HG03060 (cell line): Measurements from ENCODE around the gene DHTKD1.
A peak's percentile ranks its signal among the peaks of the same experiment; 100 is the strongest.

Source experiments
- ATAC-seq: cut with Tn5 transposase; IDR thresholded peaks from one replicate; pipeline ENCODE4 v1.9.1; 2021; ENCODE audit warnings: low read depth, moderate number of reproducible peaks; ENCODE audit not compliant: unreplicated experiment

DHTKD1 gene, protein sequence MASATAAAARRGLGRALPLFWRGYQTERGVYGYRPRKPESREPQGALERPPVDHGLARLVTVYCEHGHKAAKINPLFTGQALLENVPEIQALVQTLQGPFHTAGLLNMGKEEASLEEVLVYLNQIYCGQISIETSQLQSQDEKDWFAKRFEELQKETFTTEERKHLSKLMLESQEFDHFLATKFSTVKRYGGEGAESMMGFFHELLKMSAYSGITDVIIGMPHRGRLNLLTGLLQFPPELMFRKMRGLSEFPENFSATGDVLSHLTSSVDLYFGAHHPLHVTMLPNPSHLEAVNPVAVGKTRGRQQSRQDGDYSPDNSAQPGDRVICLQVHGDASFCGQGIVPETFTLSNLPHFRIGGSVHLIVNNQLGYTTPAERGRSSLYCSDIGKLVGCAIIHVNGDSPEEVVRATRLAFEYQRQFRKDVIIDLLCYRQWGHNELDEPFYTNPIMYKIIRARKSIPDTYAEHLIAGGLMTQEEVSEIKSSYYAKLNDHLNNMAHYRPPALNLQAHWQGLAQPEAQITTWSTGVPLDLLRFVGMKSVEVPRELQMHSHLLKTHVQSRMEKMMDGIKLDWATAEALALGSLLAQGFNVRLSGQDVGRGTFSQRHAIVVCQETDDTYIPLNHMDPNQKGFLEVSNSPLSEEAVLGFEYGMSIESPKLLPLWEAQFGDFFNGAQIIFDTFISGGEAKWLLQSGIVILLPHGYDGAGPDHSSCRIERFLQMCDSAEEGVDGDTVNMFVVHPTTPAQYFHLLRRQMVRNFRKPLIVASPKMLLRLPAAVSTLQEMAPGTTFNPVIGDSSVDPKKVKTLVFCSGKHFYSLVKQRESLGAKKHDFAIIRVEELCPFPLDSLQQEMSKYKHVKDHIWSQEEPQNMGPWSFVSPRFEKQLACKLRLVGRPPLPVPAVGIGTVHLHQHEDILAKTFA

DNA sequence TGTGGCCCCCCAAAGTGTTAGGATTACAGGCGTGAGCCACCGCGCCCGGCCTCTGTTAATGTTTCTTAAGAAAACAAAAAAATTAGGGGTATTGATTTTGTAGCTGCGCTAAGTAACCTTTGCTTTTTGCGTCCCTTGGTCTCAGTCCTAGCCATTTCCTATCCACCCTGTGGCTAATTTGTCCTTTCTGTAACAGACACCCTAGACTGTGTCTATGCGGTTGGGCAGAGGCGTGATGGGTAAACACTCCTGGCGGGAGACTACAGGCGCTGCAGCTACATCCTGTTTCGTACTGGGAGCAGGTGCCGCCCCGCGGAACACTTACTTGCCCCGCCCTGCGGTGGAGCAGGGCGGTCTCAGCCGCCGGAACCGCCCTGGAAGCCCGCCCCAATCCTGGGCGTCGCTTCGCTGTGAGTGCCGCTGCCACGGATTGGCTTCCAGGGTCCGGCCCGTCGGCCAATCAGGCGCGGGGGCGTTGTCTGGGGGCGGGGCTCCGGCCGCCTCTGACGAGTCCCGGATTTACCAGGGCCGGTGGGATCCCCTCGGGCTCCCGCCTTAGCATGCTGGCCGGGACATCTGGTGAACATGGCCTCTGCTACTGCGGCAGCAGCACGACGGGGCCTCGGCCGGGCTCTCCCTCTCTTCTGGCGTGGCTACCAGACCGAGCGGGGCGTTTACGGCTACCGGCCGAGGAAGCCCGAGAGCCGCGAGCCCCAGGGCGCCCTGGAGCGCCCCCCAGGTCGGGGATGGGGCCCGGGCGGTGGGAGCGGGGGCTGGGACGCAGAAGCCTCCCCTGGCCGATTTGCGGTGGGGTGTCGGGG is at the start of gene DHTKD1:
DHTKD1 (plus strand) TSS at position 506 of the 821 bp plus-strand sequence; CDS start at position 586, 80 bp downstream.
- peak; percentile 92 for ATAC-seq

DNA sequence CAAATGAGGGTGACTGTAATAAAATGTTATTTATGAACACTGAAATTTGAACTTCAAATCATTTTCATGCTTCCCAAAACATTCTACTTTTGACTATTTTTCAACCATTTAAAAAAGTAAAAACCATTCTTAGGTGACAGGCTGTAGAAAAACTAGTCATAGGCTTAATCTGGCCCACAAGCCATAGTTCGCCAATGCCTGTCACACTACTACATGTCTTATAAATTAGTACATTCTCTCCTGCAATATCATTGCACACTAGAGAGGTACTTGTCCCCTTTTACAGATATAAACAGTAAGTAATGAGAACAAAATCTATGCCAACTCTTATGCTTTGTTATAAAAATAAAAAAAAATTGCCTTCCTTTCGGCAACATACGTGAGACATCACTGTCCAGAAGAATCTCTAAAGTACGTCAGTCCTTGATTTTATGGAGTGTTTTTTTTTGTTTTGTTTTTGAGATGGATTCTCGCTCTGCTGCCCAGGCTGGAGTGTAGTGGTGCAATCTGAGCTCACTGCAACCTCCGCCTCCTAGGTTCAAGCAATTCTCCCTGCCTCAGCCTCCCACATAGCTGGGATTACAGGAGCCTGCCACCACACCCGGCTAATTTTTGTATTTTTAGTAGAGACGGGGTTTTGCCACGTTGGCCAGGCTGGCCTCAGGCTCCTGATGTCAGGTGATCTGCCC is 49.3 kb upstream of the DHTKD1 start:
- ATAC-seq, result no peak

DNA sequence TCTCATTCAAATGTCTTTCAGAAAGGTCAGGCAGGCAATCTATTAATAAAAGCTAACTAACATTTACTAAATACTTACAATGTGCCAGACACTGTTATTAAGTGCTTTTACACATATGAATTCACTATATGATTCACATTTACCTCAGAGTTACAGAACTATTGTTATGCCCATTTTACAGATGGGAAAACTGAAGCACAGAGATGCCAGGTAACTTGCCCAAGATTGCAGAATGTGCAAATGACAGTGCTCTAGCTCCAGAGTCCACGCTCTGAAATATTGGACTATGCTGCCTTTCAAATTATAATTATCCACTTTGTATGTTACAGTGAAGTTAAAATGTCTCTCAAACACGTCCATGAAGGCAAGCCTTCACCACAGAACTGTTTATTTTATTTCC is 48.2 kb upstream of the DHTKD1 start:
- ATAC-seq, result no peak

DNA sequence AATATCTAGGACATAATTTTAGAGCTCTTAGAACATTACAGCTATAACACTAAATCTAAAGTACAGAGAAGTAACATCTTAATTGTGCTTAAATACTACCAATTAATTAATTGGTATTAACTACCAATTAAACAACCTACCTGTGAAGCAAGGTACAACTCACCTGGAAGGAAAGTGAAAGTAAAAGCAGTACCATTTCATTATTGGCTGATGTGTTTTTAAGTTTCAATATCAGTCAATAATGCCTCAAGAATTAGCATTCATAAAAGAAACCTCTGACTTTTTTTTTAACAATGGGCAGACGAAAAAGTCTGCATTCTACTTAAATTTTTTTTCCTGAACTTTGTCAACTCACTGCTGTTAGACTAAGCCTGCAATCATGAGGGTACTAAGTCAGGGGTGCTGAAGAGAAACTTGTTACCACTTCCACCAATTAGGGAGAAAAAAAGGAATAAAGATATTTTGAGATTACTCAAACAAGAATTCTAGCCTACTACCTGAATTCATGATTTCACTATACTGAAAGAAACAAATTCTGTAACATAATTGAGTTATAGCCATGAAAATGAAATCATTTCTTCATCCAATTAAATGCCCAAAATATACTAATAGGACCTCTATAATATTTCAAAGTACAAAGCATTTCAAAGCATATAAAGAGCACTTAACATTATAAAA is 46.0 kb upstream of the DHTKD1 start:
- ATAC-seq, result no peak

DNA sequence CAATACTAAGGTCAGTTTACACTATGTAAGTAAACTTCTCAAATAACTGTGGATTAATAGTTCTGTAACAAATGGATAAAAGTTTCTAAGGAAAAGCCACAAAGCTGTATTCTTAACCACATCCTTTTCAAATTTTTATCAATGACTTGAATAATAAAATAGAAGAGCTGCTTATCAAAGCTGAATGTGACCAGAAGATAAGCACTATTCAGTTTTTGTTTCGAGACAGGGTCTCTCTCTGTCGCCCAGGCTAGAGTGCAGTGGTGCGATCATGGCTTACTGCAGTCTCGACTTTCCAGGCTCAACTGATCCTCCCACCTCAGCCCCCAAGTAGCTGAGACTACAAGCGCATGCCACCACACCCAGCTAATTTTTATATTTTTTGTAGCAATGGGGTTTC is 43.2 kb upstream of the DHTKD1 start:
- no peak for ATAC-seq

DNA sequence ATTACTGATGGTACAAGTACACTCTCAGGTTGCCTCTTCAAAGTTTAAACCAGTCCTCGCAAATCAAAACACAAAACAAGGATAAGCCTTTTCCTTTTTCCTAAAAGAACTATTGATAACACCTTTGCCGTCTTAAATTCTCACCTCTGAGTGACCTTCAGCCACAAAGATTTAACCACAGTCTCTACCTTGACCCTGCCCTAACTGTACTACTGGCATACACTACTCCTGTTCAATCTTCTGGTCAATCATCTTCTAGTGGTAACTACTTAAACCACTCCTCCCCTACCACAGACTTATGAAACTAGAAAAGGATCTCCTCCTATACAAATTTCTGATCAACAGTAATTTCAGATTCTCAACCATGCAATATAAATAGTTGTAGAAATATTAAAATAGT is 41.2 kb upstream of the DHTKD1 start:
- peak; percentile 89 for ATAC-seq

DNA sequence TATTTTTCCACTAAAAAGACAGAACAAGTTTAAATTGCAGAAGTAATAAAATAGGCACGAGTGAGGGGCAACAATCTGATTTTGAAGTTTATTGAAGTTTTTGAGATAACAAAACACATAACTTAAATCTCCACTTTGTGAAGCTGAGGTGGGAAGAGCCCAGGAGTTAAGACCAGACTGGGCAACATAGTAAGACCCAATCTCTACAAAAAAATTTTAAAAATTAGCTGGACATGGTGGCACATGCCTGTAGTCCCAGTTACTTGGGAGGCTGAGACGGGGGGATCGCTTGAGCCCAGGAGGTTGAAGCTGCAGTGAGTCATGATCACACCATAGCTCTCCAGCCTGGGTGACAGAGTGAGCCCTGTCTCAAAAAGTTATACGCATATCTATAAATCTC is 37.4 kb upstream of the DHTKD1 start:
- no peak for ATAC-seq

DNA sequence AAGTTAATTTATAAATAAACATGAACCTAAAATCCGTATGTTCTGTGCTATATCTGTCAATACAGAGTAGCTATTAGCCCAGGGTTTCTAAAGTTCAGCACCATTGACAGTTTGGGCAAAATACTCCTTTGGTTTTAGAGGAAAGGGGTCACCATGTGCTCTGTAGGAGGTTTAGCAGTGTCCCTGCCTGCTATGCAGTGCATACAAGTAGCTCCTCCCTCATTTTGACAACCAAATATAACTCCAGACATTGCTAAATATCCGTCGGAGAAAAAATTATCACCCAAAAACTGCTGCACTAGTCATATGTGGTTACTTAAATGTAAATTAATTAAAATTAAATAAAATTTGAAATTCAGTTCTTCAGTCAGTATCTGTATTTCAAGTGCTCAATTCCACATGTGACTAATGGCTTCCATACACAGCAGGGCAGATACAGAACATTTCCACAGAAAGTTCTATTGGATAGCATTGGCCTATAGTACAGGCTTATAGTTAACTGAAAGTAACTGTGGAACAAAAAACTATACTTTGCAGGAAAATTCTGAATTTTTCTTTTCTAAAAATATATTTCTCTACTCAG is 32.6 kb upstream of the DHTKD1 start:
- ATAC-seq, result no peak

DNA sequence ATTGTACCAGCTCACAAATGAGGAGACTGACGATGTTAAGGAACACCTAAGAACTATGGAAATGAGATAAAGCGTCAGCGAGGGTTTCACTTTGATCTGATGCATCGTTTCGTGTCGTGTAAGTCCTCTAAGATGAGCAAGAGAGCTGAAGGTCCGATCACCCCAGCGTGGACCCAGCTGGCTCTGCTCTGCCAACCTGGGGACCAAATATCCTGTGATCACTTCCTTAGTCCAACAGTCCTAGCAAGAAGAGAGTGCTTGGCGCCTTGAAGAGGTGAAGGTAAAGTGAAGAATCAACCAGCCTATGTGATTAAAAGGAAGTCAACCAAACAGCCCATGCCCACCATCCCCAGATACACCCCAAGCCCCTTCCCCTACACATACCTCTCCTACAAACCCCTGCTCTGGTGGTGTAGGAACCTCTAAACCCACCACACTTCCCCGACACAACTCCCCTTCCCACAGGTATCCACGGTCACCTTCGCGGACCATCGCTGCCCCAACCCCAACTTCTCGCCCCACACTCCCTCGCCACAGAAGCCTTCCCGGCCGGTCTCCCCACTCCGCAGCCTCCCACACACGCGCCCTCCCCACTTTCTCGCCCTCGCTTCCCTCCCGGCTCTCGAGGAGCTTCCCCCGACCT is 26.9 kb upstream of the DHTKD1 start:
- ATAC-seq, result no peak

DNA sequence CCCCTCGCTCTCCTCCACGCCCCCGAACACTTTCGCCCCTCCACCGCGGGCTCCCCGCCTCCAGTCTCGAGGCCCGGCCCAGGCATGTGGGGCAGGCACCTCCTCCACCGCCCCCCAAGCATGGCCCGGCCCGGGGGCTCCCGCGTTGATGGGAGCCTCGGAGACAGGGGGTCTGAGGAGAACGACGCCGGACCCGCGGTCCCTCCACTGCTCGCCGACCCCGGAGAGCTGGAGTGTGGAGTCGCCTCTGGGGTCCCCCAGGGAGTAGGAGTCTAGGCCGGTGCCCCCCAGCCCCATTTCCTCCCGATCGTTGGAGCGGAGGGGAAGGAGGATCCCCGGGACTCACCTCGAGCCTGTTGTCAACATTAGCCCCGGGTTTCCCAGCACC is 26.4 kb upstream of the DHTKD1 start:
- ATAC-seq, result no peak

DNA sequence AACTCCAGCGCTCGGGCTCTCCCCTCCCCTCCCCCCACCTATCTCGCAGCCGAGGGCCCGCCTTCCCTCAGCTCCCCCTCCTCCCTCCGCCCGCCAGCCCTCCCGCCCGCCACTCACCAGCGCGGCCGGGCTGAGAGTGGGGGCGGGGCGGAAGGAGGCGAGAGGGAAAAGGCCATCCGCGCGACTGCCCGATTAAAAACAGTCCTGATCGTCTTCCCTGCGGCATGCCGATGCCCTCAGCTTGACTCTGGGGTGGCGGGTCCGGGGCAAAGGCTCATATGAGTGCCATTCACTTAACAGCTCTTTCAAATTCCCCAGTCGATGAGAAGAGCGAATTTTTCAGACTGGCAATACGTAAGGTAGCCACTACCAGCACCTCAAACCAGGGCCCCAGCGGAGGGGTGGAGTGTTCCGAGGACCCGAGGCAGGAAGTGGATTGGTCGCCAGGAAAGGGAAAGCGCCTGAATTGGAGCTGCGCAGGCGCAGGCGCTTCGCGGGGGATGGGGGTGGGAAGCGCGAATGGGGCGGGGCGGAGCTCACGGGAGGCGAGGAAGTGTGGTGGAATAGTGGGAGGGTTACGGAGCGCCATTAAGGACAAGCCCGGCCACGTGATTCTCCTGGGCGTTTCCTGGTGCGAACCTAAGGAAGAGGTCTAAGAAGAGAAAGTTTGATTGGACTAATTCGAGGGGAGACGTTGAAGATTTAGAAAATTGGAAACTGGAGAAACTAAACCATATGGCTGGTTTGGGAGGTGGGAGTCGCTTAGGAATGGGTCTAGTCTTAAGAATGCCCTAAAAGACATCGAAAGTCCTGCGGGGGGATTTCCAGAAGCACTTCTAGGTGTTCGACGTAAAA is 25.7 kb upstream of the DHTKD1 start, which contains the start of gene UPF2:
UPF2 (minus strand) TSS at position 13 of the 855 bp plus-strand sequence. CDS start 7,386 bp downstream, outside the sequence.
- ATAC-seq, result peak; percentile 37

DNA sequence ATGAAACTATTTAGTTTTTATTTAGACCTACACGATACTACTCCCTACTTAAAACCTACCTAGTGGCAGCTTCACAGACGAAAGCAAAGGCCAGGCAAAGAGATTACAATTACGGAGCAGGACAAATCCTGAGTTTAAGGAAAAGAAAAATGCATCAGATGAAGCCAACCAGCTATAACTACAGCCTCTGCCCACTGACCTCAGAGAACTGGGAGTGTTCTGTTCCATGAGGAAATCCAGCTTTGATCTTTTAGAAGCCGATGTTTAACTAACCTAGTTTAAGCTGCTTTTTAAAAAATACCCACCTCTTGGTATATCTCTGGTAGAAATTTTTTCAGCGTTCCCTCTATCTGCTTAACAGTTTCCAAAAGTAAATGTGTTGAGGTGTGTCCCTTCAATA is 23.2 kb upstream of the DHTKD1 start:
- ATAC-seq, result no peak

DNA sequence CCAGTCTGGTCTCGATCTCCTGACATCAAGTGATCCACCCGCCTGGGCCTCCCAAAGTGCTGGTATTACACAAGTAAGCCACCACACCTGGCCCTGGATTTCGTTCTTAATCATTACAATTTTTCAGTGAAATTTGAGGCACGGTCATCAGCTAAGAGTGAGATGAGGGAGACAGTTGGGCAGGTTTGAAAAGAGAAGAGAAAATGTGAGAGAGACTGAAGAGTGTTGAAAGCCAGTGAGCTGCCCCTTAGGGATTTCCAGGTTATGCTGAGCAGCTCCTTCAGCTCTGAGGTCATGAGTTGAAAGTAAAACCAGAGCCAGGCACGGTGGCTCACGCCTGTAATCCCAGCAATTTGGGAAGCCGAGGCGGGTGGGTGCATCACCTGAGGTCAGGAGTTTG is 20.2 kb upstream of the DHTKD1 start:
- ATAC-seq, result no peak

DNA sequence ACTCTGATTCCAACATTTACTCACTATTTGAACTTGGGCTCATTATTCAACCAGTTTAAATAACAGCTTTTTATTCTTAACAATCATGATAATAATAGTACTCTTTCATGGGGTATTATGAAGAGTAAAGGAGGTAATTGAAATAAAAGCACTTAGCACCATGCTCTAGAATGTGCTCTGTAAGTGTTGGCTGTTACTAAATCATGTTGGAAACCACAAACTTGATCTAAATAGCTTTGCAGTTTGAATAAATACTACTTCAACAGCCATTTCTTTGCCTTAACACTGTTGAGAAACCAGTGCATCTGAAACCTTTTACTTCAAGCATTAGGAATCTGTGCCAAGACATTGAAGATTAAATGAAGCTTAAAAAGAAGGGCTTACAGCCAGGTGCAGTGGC is 18.2 kb upstream of the DHTKD1 start:
- ATAC-seq, result no peak

DNA sequence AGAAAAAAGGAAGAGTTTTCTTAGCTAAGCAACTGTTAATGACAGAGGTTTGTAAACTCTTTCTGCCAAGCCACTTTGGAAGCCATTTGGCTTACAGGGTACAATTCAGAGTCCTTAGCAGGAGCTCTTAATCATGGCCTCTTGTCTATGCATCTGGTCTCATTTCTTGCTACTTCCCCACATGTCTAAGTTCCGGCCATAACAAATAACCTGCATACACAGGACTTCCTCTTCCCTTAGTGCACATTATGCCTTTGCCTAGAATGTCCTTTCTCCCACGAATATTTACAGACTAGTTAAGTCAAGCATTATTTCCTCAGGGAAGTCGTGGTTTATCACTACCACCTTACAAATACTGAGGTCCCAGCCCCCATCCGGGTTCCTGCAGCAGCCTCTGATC is 17.5 kb upstream of the DHTKD1 start:
- ATAC-seq, result no peak

DNA sequence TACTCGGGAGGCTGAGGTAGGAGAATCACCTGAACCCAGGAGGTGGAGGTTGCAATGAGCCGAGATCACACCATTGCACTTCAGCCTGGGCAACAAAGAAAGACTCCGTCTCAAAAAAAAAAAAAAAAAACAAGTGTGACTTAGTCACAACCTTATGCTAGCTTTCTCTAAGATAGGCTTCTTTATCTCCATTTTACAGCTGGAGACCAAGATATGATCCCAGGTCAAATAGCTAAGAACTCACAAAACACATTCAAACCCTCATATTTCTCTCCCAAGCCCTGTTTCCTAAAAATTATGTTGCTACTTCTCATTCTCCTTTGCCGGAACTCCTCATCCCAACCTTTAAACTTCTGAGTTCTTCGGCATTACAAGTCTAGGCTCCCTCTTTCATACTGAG is 13.0 kb upstream of the DHTKD1 start:
- ATAC-seq, result no peak

DNA sequence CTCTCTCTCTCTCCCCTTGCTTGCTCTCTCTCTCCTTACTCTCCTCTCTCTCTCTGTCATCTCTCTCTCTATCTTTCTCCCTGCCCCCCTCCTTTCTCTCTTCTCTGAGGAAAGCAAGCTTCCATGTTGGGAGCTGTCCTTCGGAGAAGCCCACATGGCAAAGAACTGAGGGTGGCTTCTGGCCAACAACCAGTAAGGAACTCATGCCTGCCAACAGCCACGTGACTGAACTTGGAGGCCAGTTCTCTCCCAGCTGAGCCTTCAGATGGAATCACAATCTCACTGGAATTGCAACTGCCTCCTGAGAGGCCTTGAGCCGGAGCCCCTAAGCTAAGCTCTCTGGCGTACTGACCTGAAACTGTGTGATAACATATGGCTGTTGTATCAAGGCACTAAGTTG is 12.0 kb upstream of the DHTKD1 start:
- ATAC-seq, result no peak

DNA sequence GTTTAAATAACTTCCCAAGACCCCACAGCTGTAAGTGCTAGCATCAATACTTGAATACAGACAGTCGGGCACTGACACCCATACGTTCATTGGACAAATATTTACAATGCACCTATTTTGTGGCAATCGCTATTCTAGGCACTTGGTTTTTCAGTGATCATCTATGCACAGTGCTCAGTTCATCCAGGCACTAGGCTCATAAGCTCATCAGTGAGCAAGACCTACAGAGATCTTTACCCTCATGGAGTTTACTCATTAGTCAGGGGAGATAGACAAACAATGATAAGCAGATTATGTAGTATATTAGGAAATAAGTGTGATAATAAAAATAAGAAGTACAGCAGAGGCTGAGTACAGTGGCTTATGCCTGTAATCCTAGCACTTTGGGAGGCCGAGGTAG is 7.6 kb upstream of the DHTKD1 start:
- ATAC-seq, result no peak
